Adrenal gland (tissue), 5 donors: ENCODE measurements around the gene SBF1.

Experiments
- POLR2A ChIP-seq, 2 donors: fragments of 450-650 bp; IDR thresholded peaks; one replicate each; pipeline ENCODE4 v1.6.1; 2017; ENCODE audit warnings: antibody characterized with exemption in 2 of 2, mild to moderate bottlenecking in 2 of 2, moderate library complexity in 1 of 2
- TF ChIP-seq, protein P1 (sequence below), 6 experiments: fragments of 450-650 bp in 4 of 6; fragments of 200-600 bp in 2 of 6; sonication (generic) in 1 of 6; IDR thresholded peaks; 1 replicate in 5 of 6; 2 replicates in 1 of 6; pipeline versions ENCODE4 v1.5.1 to v1.8.0; 2016 to 2021; ENCODE audit warnings: antibody characterized with exemption in 6 of 6, mild to moderate bottlenecking in 2 of 6, moderate library complexity in 1 of 6
- donor health status: DM: no; HTN: no; CAD: no.

DNA sequence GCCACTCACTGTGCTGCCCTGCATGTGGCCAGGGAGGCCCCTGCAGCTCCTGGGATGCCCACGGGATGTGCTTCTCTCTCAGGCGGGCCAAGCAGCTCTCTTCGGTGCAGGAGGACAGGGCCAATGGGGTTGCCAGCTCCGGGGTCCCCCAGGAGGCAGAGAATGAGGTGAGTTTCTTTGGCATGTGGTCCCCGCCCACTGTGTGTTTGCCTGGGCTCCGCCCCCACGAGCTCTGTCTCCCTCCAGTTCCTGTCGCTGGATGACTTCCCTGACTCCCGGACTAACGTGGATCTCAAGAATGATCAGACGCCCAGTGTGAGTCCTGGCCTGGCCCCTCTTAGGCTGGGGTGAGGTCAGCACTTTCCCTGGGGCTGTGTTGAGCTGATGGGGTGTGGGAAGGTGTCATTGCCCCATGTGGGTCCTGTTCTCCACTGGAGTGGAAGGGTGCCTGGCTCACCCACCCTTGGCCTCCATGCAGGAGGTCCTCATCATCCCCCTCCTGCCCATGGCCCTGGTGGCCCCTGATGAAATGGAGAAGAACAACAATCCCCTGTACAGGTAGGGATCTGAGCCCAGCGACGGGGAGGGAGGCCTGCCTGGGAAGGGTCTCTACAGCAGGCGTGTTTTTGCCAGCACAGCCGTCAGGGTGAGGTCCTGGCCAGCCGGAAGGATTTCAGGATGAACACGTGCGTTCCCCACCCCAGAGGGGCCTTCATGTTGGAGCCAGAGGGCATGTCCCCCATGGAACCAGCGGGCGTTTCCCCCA, 42.8 kb upstream of the SBF1 start:
- TF ChIP-seq, protein P1, sequence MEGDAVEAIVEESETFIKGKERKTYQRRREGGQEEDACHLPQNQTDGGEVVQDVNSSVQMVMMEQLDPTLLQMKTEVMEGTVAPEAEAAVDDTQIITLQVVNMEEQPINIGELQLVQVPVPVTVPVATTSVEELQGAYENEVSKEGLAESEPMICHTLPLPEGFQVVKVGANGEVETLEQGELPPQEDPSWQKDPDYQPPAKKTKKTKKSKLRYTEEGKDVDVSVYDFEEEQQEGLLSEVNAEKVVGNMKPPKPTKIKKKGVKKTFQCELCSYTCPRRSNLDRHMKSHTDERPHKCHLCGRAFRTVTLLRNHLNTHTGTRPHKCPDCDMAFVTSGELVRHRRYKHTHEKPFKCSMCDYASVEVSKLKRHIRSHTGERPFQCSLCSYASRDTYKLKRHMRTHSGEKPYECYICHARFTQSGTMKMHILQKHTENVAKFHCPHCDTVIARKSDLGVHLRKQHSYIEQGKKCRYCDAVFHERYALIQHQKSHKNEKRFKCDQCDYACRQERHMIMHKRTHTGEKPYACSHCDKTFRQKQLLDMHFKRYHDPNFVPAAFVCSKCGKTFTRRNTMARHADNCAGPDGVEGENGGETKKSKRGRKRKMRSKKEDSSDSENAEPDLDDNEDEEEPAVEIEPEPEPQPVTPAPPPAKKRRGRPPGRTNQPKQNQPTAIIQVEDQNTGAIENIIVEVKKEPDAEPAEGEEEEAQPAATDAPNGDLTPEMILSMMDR (IDR thresholded peaks at IDR 0.05): no peak
- TF ChIP-seq POLR2A (IDR thresholded peaks at IDR 0.05): no peak
